Lung (tissue), 12 donors: Measurements from ENCODE around the gene CDC45. TPM values are rescaled to one million over a fixed set of nuclear protein-coding genes. Genes with fewer than 3 reads are reported as not detected.

Experiments used
- ATAC-seq: fragments of 200-7000 bp; cut with Tn5 transposase; one replicate; pipeline ENCODE4 v1.9.1; 2020; ENCODE audit warnings: moderate number of reproducible peaks; ENCODE audit not compliant: insufficient read depth, low FRiP score
- DNase-seq, 3 donors: peaks; one replicate each; pipeline ENCODE4 v3.0.0-alpha.2; 2013 to 2017
- H3K27ac ChIP-seq, 2 donors: one replicate each; pipeline ENCODE4 v1.5.1; 2013; ENCODE audit warnings: mild to moderate bottlenecking in 2 of 2, moderate library complexity in 2 of 2, control low read depth in 1 of 2, inconsistent platforms in 1 of 2, low read depth in 1 of 2, low read length in 1 of 2
- H3K27me3 ChIP-seq, 3 donors: one replicate each; pipeline ENCODE4 v1.5.1; 2013; ENCODE audit warnings: low read length in 2 of 3; ENCODE audit not compliant: control insufficient read depth in 3 of 3, insufficient read depth in 3 of 3
- H3K36me3 ChIP-seq, 4 donors: one replicate each; pipeline ENCODE4 v1.5.1; 2013; ENCODE audit warnings: low read length in 4 of 4, mild to moderate bottlenecking in 1 of 4, moderate library complexity in 1 of 4; ENCODE audit not compliant: control insufficient read depth in 4 of 4, insufficient read depth in 4 of 4
- H3K4me1 ChIP-seq, 5 donors: one replicate each; pipeline ENCODE4 v1.5.1; 2013; ENCODE audit warnings: low read length in 5 of 5, mild to moderate bottlenecking in 2 of 5, moderate library complexity in 1 of 5; ENCODE audit not compliant: control insufficient read depth in 5 of 5, insufficient read depth in 5 of 5
- H3K4me3 ChIP-seq: one replicate; pipeline ENCODE4 v1.5.1; 2013; ENCODE audit warnings: mild to moderate bottlenecking, control low read depth, moderate library complexity
- H3K9ac ChIP-seq, 2 donors: one replicate each; pipeline ENCODE4 v1.5.1; 2013; ENCODE audit warnings: low read length in 2 of 2, control low read depth in 1 of 2; ENCODE audit not compliant: insufficient read depth in 1 of 2
- H3K9me3 ChIP-seq, 4 donors: one replicate each; pipeline ENCODE4 v1.5.1; 2013; ENCODE audit warnings: low read length in 3 of 4, mild to moderate bottlenecking in 1 of 4, moderate library complexity in 1 of 4; ENCODE audit not compliant: control insufficient read depth in 4 of 4, insufficient read depth in 3 of 4
- CTCF ChIP-seq: IDR thresholded peaks from 2 replicates; pipeline ENCODE4 v1.5.1; 2012; ENCODE audit warnings: mild to moderate bottlenecking; ENCODE audit errors: control extremely low read depth, extremely low read depth
- WGBS, 2 donors: extraction: QIAGEN DNeasy Blood & Tissue Kit; methylation state at CpG; one replicate each; pipeline ENCODE4 v1.1.7; 2013; 5-methylcytosine and 5-hydroxymethylcytosine counted together
- polyA plus RNA-seq, 2 donors: library from polyadenylated mRNA; stranded (reverse); fragments of 200-250 nt; gene quantifications; one replicate each; pipeline ENCODE4 v1.2.1, GENCODE V29; 2013
- total RNA-seq, 2 donors: library from RNA; depleted of rRNA in 1 of 2; stranded (reverse); fragments of >200 nt in 1 of 2; gene quantifications; one replicate each; pipeline ENCODE4 v1.2.1, GENCODE V29; 2014 to 2021
- donor health status: control.
- donor health status: control.
- donor health status: Bipolar disorder and iron deficiency.
- donor health status: healthy.
- donor health status: DM: yes; HTN: yes; CAD: no.

CDC45 gene
- total and polyA plus RNA-seq, 4 donors = 2.1 to 6.8 (median 3.1) TPM

DNA sequence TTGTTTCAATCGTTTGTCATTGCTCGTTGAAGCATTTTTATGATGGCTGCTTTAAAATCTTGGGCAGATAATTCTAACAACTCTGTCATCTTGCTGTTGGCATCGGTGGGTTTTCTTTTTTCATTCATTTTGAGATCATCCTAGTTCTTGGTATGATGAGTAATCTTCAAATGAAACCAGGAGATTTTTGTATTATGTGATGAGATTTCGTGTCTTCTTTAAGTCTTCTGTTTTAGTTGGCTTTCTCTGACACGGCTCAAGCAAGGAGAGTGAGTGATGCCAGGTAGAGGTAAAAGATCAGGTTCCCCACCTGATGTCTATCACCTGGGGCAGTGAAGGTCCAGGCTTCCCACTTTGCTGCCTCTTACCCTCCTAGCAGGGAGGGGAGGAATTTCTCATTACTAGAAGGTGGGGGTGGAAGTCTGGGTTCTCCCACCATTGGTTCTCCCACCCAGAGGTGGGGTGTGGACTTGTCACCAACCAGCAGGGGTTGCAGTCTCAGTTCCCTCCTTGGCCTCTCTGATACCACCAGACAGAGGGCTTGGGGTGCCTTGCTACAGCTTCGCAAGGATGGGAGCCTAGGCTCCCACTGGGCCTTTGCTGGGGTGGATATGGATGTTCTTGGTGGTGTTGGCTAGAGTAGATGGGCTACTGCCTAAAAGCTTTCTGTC lies 12.9 kb downstream of the CDC45 start:
- TF ChIP-seq CTCF = no peak
- 89 to 93% methylated on average over 6 of the region's 6 CpGs for WGBS, 2 donors

GRCh38 chr22:19494001-19494560 lies 14.4 kb downstream of the CDC45 start:
- Histone ChIP-seq H3K27ac (no peak overlapping the region), H3K9me3 (no peaks in the 10 kb centered on the region), H3K9ac (no peak overlapping the region), H3K36me3 (no peaks in the 10 kb centered on the region), H3K4me1 (peaks cover 0 to 3% (median 0%) of the 10 kb centered on the region in 5 donors), H3K27me3 (no peaks in the 10 kb centered on the region), H3K4me3 (no peak overlapping the region)
- TF ChIP-seq CTCF = no peak
- DNase-seq (no peak), ATAC-seq (no peak)
- WGBS, 2 donors = 98 to 99% methylated on average over 8 of the region's 8 CpGs

More for the DNA sequence above, 12.9 kb downstream of the CDC45 start:
- Histone ChIP-seq H3K27me3 (no peaks in the 10 kb centered on the region), H3K9me3 (no peaks in the 10 kb centered on the region), H3K36me3 (no peaks in the 10 kb centered on the region), H3K27ac (no peak overlapping the region), H3K4me3 (no peak overlapping the region), H3K9ac (no peak overlapping the region), H3K4me1 (peaks cover 0 to 3% (median 0%) of the 10 kb centered on the region in 5 donors)
- ATAC-seq (no peak), DNase-seq (no peak)

DNA sequence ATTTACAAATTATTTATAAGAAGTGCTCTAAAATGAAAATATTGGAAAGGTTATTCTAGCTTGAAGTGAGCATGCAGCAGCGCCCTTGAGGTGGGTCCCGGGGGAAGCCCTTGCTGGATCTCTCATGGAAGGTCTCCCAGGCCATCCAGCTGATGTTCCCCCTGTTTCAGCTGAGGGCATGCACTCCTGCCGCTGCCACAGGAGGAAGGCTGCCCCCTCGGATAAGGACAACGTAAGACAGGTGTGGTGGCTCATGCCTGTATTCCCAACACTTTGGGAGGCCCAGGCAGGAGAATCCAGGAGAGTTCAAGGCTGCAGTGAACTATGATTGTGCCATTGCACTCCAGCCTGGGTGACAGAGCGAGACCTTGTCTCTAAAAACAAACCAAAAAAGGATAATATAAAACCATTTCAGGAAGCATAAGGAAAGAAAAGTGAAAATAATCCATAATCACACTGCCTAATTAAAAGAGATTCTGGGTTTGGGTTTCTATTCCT lies 15.0 kb downstream of the CDC45 start:
- H3K27me3 ChIP-seq = no peaks in the 10 kb centered on the region
- no peak overlapping the region for H3K9ac ChIP-seq
- TF ChIP-seq CTCF = no peak
- no peak overlapping the region for H3K27ac ChIP-seq
- H3K9me3 ChIP-seq = no peaks in the 10 kb centered on the region
- H3K4me3 ChIP-seq = no peak overlapping the region
- H3K36me3 ChIP-seq = no peaks in the 10 kb centered on the region
- WGBS, 2 donors = 94 to 98% methylated on average over 6 of the region's 6 CpGs
- H3K4me1 ChIP-seq = peaks cover 0 to 3% (median 0%) of the 10 kb centered on the region in 5 donors
- ATAC-seq = no peak
- DNase-seq = no peak
